AML-193 (cell line): Measurements from ENCODE around the gene LYRM7.
"Not testable (repeated sequence)": the region's sequence is repeated elsewhere in the genome, so short reads cannot be mapped to it uniquely, and the experiment has no call there.

Source experiments
- DNase-seq, 2 experiments: peaks; one replicate each; lab custom pipeline; 2025; lab: John Stamatoyannopoulos, UW

Gene LYRM7

GRCh38 chr5:131221008-131221703, 50.4 kb downstream of the LYRM7 start:
- no peak for DNase-seq

- DNase-seq, result no peak
Observed at GRCh38 chr5:131221888-131222287, 51.1 kb downstream of the LYRM7 start.

GRCh38 chr5:131222731-131223130, 52.0 kb downstream of the LYRM7 start:
- DNase-seq, result no peak

- DNase-seq, result no peak
Observed at GRCh38 chr5:131223751-131224386, 53.1 kb downstream of the LYRM7 start.

- peak; percentile 13 to 28 for DNase-seq
Observed at GRCh38 chr5:131224387-131225201, 53.9 kb downstream of the LYRM7 start.

GRCh38 chr5:131225282-131225974, 54.7 kb downstream of the LYRM7 start:
- no peak for DNase-seq

GRCh38 chr5:131226899-131227298, 56.2 kb downstream of the LYRM7 start:
- no peak for DNase-seq

GRCh38 chr5:131228646-131229045, 57.9 kb downstream of the LYRM7 start:
- DNase-seq, result no peak

GRCh38 chr5:131229623-131230022, 58.9 kb downstream of the LYRM7 start:
- no peak for DNase-seq

- DNase-seq, result peak in 1 of 2 experiments; percentile 17
Observed at GRCh38 chr5:131230406-131230805, 59.7 kb downstream of the LYRM7 start.

GRCh38 chr5:131239686-131240085, 68.9 kb downstream of the LYRM7 start:
- no peak for DNase-seq

GRCh38 chr5:131242728-131243255, 72.0 kb downstream of the LYRM7 start:
- peak; percentile 26 to 32 for DNase-seq

GRCh38 chr5:131245312-131245711, 74.6 kb downstream of the LYRM7 start:
- DNase-seq, result no peak

GRCh38 chr5:131245948-131246347, 75.2 kb downstream of the LYRM7 start:
- DNase-seq, result no peak

GRCh38 chr5:131246504-131246903, 75.8 kb downstream of the LYRM7 start:
- DNase-seq, result no peak

GRCh38 chr5:131250751-131251475, 80.2 kb downstream of the LYRM7 start:
- no peak for DNase-seq

- DNase-seq, result peak; percentile 96 to 98
Observed at GRCh38 chr5:131252824-131253171, 82.1 kb downstream of the LYRM7 start.

GRCh38 chr5:131254025-131254424, 83.3 kb downstream of the LYRM7 start:
- DNase-seq, result not testable (repeated sequence)

GRCh38 chr5:131254741-131255140, 84.0 kb downstream of the LYRM7 start:
- no peak for DNase-seq
